8988T (cell line): ENCODE measurements around the gene GPR45.
"Not testable (repeated sequence)": the region's sequence is repeated elsewhere in the genome, so short reads cannot be mapped to it uniquely, and the experiment has no call there.

Experiments
- DNase-seq: peaks from one replicate; pipeline ENCODE4 v3.0.0; 2011

GPR45 gene

GRCh38 chr2:105241443-105241842 lies at the start of gene GPR45:
Gene GPR45, plus strand, starts transcription at chr2:105241743. Its CDS starts 116 bp downstream, at chr2:105241859.
- DNase-seq, result no peak

- no peak for DNase-seq
Observed at GRCh38 chr2:105194022-105194675, 47.4 kb upstream of the GPR45 start.

GRCh38 chr2:105196651-105197050 lies 44.9 kb upstream of the GPR45 start:
- DNase-seq, result no peak

GRCh38 chr2:105215586-105216192 lies 25.9 kb upstream of the GPR45 start:
- DNase-seq, result no peak

GRCh38 chr2:105220604-105221003 lies 20.9 kb upstream of the GPR45 start:
- no peak for DNase-seq

- DNase-seq, result no peak
Observed at GRCh38 chr2:105224444-105224843, 17.1 kb upstream of the GPR45 start.

- no peak for DNase-seq
Observed at GRCh38 chr2:105231232-105231619, 10.3 kb upstream of the GPR45 start.

GRCh38 chr2:105235388-105236059 lies 6.0 kb upstream of the GPR45 start:
- peak; percentile 39 for DNase-seq

- DNase-seq, result no peak
Observed at GRCh38 chr2:105236060-105236424, 5.5 kb upstream of the GPR45 start.

GRCh38 chr2:105237045-105237765 lies 4.3 kb upstream of the GPR45 start:
- no peak for DNase-seq

GRCh38 chr2:105238664-105239240 lies 2.8 kb upstream of the GPR45 start:
- no peak for DNase-seq

- DNase-seq, result no peak
Observed at GRCh38 chr2:105239924-105240323, 1.6 kb upstream of the GPR45 start.

GRCh38 chr2:105242286-105242993 lies 897 bp downstream of the GPR45 start:
- no peak for DNase-seq

- peak; percentile 44 for DNase-seq
Observed at GRCh38 chr2:105243961-105244360, 2.4 kb downstream of the GPR45 start.

GRCh38 chr2:105244451-105244850 lies 2.9 kb downstream of the GPR45 start:
- DNase-seq, result no peak

- no peak for DNase-seq
Observed at GRCh38 chr2:105248316-105249070, 7.0 kb downstream of the GPR45 start.

GRCh38 chr2:105249181-105249580 lies 7.6 kb downstream of the GPR45 start:
- DNase-seq, result no peak

- DNase-seq, result no peak
Observed at GRCh38 chr2:105249891-105250290, 8.3 kb downstream of the GPR45 start.

GRCh38 chr2:105251016-105251648 lies 9.6 kb downstream of the GPR45 start:
- DNase-seq, result not testable (repeated sequence)

GRCh38 chr2:105252271-105252670 lies 10.7 kb downstream of the GPR45 start:
- DNase-seq, result no peak

GRCh38 chr2:105254531-105255210 lies 13.1 kb downstream of the GPR45 start:
- no peak for DNase-seq
